ENCODE data around the gene IMMT.

GRCh38 chr2:86143926-86144685 is 51.2 kb downstream of the IMMT start:
- TF ChIP-seq POLR2A (IDR thresholded peaks at IDR 0.05; ENCODE audit: low read depth, low read length) (no peak; the same call in 1 of the 2 replicates), SPI1 (IDR thresholded peaks at IDR 0.05; ENCODE audit: low read depth, low read length) (no peak)

Measured in GM12891 (cell line).